ENCODE measurements around the gene HEXB. TPM values are rescaled to one million over a fixed set of nuclear protein-coding genes. Genes with fewer than 3 reads are reported as not detected.

HEXB gene
- total RNA-seq, 1 donor from 2014 or later: 220 TPM

DNA sequence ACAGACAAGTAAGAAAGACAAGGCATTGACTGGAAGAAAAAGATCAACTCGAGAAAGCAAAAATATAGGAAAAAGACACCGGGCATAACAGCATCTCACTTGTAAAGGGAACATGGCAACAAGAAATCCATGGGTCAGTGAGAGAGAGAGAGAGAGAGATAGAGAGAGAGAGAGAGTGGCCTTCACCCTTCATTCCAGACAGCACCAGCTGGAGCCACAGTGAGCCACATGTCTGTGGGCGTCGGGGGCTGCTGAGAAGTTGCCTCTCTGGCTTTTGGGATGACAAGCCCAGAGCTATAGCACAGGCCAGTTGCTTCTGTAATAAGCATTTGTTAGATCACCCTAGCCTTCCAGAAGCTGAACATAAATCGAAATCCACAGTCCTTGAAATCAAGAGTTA lies 24.2 kb upstream of the HEXB start:
- FAIRE-seq: no peak
- Histone ChIP-seq H3K27me3 (ENCODE audit: control insufficient read depth, insufficient read depth, low read length) (no peaks in the 10 kb centered on the region), H3K36me3 (ENCODE audit: control insufficient read depth, insufficient read depth, low read length) (no peaks in the 10 kb centered on the region), H3K4me3 (ENCODE audit: low read depth, low read length) (no peak overlapping the region)
- TF ChIP-seq, protein P1, sequence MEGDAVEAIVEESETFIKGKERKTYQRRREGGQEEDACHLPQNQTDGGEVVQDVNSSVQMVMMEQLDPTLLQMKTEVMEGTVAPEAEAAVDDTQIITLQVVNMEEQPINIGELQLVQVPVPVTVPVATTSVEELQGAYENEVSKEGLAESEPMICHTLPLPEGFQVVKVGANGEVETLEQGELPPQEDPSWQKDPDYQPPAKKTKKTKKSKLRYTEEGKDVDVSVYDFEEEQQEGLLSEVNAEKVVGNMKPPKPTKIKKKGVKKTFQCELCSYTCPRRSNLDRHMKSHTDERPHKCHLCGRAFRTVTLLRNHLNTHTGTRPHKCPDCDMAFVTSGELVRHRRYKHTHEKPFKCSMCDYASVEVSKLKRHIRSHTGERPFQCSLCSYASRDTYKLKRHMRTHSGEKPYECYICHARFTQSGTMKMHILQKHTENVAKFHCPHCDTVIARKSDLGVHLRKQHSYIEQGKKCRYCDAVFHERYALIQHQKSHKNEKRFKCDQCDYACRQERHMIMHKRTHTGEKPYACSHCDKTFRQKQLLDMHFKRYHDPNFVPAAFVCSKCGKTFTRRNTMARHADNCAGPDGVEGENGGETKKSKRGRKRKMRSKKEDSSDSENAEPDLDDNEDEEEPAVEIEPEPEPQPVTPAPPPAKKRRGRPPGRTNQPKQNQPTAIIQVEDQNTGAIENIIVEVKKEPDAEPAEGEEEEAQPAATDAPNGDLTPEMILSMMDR (IDR thresholded peaks at IDR 0.05; ENCODE audit: insufficient read depth, low read length, severe bottlenecking): no peak
- DNase-seq (ENCODE audit: low read depth): no peak

- TF ChIP-seq, protein P1 (IDR thresholded peaks at IDR 0.05; ENCODE audit: insufficient read depth, low read length, severe bottlenecking): no peak
- DNase-seq (ENCODE audit: low read depth) (no peak), FAIRE-seq (no peak)
- Histone ChIP-seq H3K27me3 (ENCODE audit: control insufficient read depth, insufficient read depth, low read length) (no peaks in the 10 kb centered on the region), H3K36me3 (ENCODE audit: control insufficient read depth, insufficient read depth, low read length) (no peaks in the 10 kb centered on the region), H3K4me3 (ENCODE audit: low read depth, low read length) (no peak overlapping the region)
These were observed 20.5 kb upstream of the HEXB start for GRCh38 chr5:74664551-74664950.

GRCh38 chr5:74665273-74665672 lies 19.8 kb upstream of the HEXB start:
- no peak overlapping the region for H3K4me3 ChIP-seq (ENCODE audit: low read depth, low read length)
- FAIRE-seq (no peak), DNase-seq (ENCODE audit: low read depth) (no peak)
- no peaks in the 10 kb centered on the region for H3K27me3 ChIP-seq (ENCODE audit: control insufficient read depth, insufficient read depth, low read length)
- H3K36me3 ChIP-seq (ENCODE audit: control insufficient read depth, insufficient read depth, low read length): no peaks in the 10 kb centered on the region
- TF ChIP-seq, protein P1 (IDR thresholded peaks at IDR 0.05; ENCODE audit: insufficient read depth, low read length, severe bottlenecking): no peak

- Histone ChIP-seq H3K27me3 (ENCODE audit: control insufficient read depth, insufficient read depth, low read length) (no peaks in the 10 kb centered on the region), H3K36me3 (ENCODE audit: control insufficient read depth, insufficient read depth, low read length) (no peaks in the 10 kb centered on the region), H3K4me3 (ENCODE audit: low read depth, low read length) (no peak overlapping the region)
- TF ChIP-seq, protein P1 (IDR thresholded peaks at IDR 0.05; ENCODE audit: insufficient read depth, low read length, severe bottlenecking): no peak
- no peak for FAIRE-seq
- DNase-seq (ENCODE audit: low read depth): no peak
These were observed 19.2 kb upstream of the HEXB start for GRCh38 chr5:74665816-74666215.

DNA sequence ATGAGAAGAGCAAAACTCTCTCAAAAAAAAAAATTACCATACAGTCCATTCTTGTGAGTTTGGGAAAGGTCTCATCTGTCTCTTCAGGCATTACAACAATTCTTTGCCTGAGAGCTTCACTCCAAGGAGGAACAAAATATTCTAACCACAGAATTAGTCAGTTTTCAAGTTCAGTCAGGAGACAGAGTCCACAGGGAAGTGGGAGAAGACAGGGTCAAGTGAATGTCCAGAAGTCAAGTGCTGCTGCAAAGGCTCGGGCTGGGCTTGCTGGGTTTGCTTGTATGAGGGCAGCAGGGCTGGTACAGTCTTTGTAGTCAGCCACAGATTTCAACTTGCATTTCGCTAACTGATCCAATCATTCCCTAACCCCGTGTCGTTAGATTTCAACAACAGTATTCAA lies 17.6 kb upstream of the HEXB start:
- H3K27me3 ChIP-seq (ENCODE audit: control insufficient read depth, insufficient read depth, low read length): no peaks in the 10 kb centered on the region
- DNase-seq (ENCODE audit: low read depth) (no peak), FAIRE-seq (no peak)
- H3K36me3 ChIP-seq (ENCODE audit: control insufficient read depth, insufficient read depth, low read length): no peaks in the 10 kb centered on the region
- no peak overlapping the region for H3K4me3 ChIP-seq (ENCODE audit: low read depth, low read length)
- TF ChIP-seq, protein P1 (IDR thresholded peaks at IDR 0.05; ENCODE audit: insufficient read depth, low read length, severe bottlenecking): no peak

DNA sequence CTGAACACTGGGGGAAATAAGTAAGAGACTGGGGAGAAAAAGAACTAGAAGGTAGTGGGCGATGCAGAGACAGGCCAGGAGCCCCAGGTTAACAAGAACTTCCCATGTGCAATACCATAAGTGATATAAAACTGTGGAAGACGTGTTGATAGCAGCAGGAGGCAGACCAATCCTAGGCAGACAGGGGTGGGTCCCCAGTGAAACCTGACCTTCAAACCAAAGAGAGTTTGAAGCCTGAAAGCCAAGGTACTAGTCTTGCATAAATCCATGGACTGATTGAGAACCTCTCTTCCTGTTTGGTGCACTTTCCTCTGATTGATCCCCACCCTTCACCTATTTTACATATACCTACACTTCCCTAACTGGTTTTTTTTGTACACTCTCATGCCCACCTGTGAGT lies 15.2 kb upstream of the HEXB start:
- Histone ChIP-seq H3K36me3 (ENCODE audit: control insufficient read depth, insufficient read depth, low read length) (no peaks in the 10 kb centered on the region), H3K4me3 (ENCODE audit: low read depth, low read length) (no peak overlapping the region), H3K27me3 (ENCODE audit: control insufficient read depth, insufficient read depth, low read length) (no peaks in the 10 kb centered on the region)
- DNase-seq (ENCODE audit: low read depth): no peak
- peak; percentile 18 for FAIRE-seq
- TF ChIP-seq, protein P1 (IDR thresholded peaks at IDR 0.05; ENCODE audit: insufficient read depth, low read length, severe bottlenecking): no peak

Data from bronchial epithelial cell (primary cell).